Sigmoid colon (tissue), 4 donors: ENCODE results near the gene PDE2A.

Experiments used
- POLR2A ChIP-seq, 2 donors: fragments of 450-650 bp; IDR thresholded peaks; one replicate each; pipeline ENCODE4 v1.6.1; 2016; ENCODE audit warnings: antibody characterized with exemption in 2 of 2, mild to moderate bottlenecking in 2 of 2, moderate library complexity in 2 of 2
- POLR2AphosphoS5 ChIP-seq, 4 donors: sonication (generic); formaldehyde crosslinking; IDR thresholded peaks; one replicate each; pipeline ENCODE4 v1.6.1; 2017; ENCODE audit warnings: antibody characterized with exemption in 4 of 4
- TF ChIP-seq, protein P1 (sequence below), 4 experiments: fragments of 450-650 bp in 3 of 4; fragments of 200-600 bp in 1 of 4; IDR thresholded peaks; one replicate each; pipeline ENCODE4 v1.5.1; 2016 to 2019; ENCODE audit warnings: antibody characterized with exemption in 4 of 4, mild to moderate bottlenecking in 3 of 4, moderate library complexity in 2 of 4

DNA sequence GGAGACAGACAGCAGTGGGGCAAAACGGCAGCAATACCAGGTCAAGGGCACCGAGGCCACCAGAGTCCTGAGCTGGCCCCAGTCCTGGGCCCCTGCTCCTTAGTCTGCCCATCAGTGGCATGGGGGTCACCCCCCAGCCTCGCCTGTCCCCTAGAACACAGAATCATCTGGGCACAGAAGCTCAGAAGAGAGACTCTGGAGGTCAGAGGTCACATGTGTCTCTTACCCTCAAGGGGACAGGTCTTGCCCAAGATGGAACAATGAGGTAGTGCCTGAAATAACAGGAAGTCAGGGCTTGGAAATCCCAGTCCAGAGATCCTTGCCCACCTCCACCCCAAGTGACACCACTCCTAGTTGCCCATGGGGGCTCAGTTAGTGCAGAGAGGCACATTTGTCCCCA, 20.6 kb downstream of the PDE2A start:
- TF ChIP-seq, protein P1, sequence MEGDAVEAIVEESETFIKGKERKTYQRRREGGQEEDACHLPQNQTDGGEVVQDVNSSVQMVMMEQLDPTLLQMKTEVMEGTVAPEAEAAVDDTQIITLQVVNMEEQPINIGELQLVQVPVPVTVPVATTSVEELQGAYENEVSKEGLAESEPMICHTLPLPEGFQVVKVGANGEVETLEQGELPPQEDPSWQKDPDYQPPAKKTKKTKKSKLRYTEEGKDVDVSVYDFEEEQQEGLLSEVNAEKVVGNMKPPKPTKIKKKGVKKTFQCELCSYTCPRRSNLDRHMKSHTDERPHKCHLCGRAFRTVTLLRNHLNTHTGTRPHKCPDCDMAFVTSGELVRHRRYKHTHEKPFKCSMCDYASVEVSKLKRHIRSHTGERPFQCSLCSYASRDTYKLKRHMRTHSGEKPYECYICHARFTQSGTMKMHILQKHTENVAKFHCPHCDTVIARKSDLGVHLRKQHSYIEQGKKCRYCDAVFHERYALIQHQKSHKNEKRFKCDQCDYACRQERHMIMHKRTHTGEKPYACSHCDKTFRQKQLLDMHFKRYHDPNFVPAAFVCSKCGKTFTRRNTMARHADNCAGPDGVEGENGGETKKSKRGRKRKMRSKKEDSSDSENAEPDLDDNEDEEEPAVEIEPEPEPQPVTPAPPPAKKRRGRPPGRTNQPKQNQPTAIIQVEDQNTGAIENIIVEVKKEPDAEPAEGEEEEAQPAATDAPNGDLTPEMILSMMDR (IDR thresholded peaks at IDR 0.05), result no peak
- TF ChIP-seq POLR2A (IDR thresholded peaks at IDR 0.05) (no peak), POLR2AphosphoS5 (IDR thresholded peaks at IDR 0.05) (no peak)
